HG03139 (cell line): ENCODE data around the gene UMODL1.

Experiments
- ATAC-seq: cut with Tn5 transposase; IDR thresholded peaks from one replicate; pipeline ENCODE4 v1.9.1; 2021; ENCODE audit not compliant: unreplicated experiment

The UMODL1 gene

GRCh38 chr21:42058631-42059111 is 12.4 kb upstream of the UMODL1 start:
- no peak for ATAC-seq

GRCh38 chr21:42059141-42059540 is 12.0 kb upstream of the UMODL1 start:
- ATAC-seq = no peak

- no peak for ATAC-seq
Observed at GRCh38 chr21:42059721-42060120, 11.4 kb upstream of the UMODL1 start.

DNA sequence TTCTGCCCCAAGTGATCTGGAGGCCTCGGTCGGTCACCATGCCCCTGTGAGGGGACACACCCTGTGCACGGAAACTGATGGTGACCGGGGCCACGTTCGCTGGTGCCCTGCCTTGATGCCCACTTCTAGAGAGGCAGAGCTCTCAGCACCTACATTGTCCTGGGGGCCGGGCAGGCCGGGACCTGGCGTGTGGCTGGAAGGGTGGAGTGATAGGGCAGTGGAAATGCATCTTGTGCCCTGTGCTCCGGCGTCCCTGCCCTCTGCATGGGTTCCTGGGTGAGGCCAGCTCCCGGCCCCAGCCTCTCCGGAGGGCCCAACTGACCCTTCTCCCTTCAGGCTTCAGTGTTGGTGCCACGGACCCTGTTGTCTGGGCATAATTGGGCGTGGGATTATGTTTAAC is 11.0 kb upstream of the UMODL1 start:
- no peak for ATAC-seq

GRCh38 chr21:42061195-42061985 is 9.7 kb upstream of the UMODL1 start:
- ATAC-seq = peak; percentile 40

DNA sequence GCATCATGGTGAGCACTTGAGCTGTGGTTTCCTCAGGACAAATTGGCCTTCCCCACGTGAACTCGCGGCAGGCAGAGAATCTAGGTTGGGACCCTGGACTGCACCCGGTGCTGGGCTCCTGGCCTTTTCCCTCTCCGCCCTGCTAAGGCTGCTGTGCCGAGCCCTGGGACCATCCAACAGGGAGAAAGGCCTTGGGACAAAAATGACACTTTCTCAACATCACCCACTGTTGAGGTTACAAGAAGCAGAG is 9.2 kb upstream of the UMODL1 start:
- no peak for ATAC-seq

- peak; percentile 35 for ATAC-seq
Observed at GRCh38 chr21:42062236-42063022, 8.7 kb upstream of the UMODL1 start.

DNA sequence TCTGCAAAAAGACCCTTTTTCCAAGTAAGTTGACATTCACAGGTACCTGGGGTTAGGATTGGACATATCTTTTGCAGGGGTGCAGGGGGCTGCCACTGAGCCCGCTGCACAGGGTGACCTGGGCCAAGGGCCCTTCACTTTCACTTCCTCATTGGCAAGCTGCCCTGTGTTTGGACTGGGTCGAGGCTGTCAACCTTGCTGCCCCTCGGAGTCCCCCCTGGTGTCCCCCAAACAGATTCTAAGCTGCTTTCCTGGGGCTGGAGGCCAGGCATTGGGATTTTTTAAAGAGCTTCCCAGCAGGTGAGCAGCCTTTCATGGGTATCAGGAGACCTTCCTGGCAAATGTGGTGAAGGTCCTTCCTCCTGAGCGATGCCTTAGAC is 7.9 kb upstream of the UMODL1 start:
- ATAC-seq = no peak

- no peak for ATAC-seq
Observed at GRCh38 chr21:42063571-42064521, 7.3 kb upstream of the UMODL1 start.

DNA sequence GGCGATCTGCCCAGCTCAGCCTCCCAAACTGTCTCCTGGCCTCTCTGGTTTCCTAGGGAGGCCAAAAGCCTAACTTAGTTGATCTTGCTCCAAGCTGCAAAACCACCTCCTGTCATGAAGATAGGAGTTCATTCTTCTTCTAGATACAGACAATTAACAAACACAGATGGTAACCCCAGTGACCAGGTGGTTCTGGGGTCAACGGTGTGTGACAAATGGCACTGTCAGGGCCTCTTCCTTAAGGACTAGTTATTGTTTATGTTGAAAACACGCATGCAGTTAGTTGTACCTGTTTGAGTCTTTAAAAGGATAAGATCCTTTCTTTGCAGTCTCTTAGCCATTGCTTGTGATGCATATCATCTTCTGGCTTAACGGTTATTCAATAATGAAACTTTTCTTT is 4.6 kb upstream of the UMODL1 start:
- ATAC-seq = no peak

GRCh38 chr21:42067531-42068255 is 3.4 kb upstream of the UMODL1 start:
- no peak for ATAC-seq

DNA sequence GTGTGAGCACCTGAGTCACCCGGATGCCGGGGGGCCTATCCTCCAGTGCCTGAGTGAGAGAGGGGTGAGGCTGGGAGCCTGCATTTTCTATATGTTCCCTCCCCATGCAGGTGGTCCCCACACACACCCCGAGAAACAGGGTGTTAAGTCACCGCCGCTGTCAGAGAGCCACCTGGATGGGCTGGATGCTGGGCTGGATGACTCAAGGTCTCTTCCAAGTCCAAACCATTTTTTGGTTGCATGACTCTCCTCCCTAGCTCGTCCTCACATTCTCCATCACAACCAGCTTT is 2.9 kb upstream of the UMODL1 start:
- ATAC-seq = no peak

GRCh38 chr21:42068592-42068991 is 2.5 kb upstream of the UMODL1 start:
- no peak for ATAC-seq

- no peak for ATAC-seq
Observed at GRCh38 chr21:42069327-42069726, 1.8 kb upstream of the UMODL1 start.

DNA sequence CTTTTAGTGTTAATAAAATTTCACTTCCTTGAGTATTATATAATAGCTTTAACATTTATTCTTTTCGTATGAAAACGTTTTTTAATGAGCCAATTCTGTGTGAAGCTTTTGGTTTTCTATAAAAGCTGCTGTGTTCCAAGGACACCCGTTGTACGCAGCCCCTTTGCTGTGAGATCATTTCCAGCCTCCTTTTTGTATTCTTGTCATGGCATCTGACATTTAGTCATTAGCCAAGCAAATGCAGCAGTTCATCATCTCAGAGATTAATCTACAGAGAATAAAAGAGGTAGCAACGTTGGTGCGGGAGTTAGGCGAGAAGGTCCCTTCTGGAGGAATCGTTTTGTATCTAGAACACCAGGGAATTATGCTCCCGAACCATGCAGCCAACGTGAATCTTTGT is 1.3 kb upstream of the UMODL1 start:
- ATAC-seq = no peak

GRCh38 chr21:42073145-42074099 is 2.3 kb downstream of the UMODL1 start:
- ATAC-seq = no peak

DNA sequence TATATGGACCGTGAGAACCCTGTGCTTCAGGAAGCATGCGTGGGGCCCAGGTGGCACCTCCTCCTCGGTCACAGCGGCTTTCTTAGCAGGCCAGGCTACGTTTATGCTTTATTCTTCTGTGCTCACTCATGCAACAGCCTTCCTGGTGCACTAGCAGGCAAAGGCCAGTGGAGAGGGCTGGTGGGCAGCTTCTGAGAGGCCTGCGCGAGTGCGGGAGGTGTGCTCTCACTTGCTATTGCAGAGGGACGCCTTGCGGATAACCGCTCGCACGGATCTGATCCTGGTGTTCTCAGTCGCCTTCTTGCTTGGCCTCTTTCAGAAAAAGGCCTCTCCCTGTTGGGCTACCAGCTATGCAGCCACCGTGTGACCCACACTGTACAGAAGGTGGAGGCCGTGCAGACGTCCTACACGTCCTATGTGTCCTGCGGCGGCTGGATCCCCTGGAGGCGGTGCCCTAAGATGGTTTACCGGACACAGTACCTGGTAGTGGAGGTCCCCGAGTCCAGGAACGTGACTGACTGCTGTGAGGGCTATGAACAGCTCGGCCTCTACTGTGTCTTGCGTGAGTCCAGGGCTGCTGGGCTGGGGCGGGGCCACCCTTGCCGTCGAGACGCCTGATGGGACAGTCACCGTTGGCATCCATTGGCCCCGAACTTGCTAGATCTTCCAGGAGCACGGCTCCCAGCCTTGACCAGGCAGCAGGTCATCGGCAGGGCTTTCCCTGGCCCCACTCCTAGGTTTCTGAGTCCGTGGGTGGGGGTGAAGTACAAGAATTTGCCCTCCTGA is 4.8 kb downstream of the UMODL1 start:
- no peak for ATAC-seq

DNA sequence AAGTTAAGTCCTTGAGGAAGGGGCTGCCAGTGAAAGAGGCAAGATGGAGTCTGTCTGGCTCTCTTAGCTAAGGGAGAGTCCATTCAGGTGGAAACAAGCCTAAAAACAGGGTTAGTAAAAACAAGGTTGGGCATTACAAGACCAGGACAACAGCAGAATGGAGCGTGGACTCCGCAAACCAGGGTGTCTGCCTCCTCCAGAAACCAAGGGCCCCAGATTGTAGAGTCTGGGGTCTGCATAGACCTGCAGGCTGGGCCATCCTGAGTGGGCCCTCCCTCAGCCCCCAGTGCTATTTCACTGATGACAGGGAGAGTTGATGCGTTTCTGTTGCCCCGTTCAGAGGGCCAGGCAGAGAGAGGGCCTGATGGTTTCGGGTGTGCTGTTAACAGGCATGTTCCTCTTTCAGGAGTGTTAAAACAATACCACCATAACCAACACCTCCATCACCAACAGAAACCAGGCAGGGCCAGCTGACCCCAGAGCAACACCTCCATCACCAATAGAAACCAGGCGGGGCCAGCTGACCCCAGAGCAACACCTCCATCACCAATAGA is 6.6 kb downstream of the UMODL1 start:
- ATAC-seq = peak; percentile 78
